M059J (cell line): Measurements from ENCODE around the gene SERHL2. TPM values are rescaled to one million over a fixed set of nuclear protein-coding genes. Genes with fewer than 3 reads are reported as not detected.

Source experiments
- total RNA-seq: library from RNA; depleted of rRNA; stranded (reverse); fragments of >200 nt; shearing (Covaris generic); gene quantifications from 2 replicates; pipeline ENCODE4 v1.2.3, GENCODE V29; 2014; rRNA removed

The SERHL2 gene
- total RNA-seq, 1 experiment from 2014 or later = 0.22 TPM

Other genes starting within 250 kb of the SERHL2 start
- not detected in 2 replicates for gene NFAM1, start 121.6 kb upstream of the SERHL2 start, total RNA-seq
- gene RRP7A, start 34.2 kb upstream of the SERHL2 start, total RNA-seq = 18.4 and 24.2 TPM in 2 replicates
- gene POLDIP3, start 60.9 kb downstream of the SERHL2 start, total RNA-seq = 22.6 and 28.3 TPM in 2 replicates
- not detected in 2 replicates for gene ATP5MGL, start 86.6 kb downstream of the SERHL2 start, total RNA-seq
- gene CYB5R3, start 95.4 kb downstream of the SERHL2 start, total RNA-seq = 47.9 and 80.4 TPM in 2 replicates
- gene A4GALT, start 166.9 kb downstream of the SERHL2 start, total RNA-seq = 2.5 and 2.9 TPM in 2 replicates